Measurements from ENCODE around the gene PTPA. TPM values are rescaled to one million over a fixed set of nuclear protein-coding genes. Genes with fewer than 3 reads are reported as not detected.
A peak's percentile ranks its signal among the peaks of the same experiment; 100 is the strongest.

Gene PTPA
- total RNA-seq, 2 donors from 2014 or later, result 81.3 to 89.9 TPM

GRCh38 chr9:129069862-129070641 lies 41.2 kb upstream of the PTPA start:
- TF ChIP-seq CTCF (IDR thresholded peaks at IDR 0.05), result no peak
- Histone ChIP-seq H3K27me3 (no peaks in the 10 kb centered on the region), H3K36me3 (peaks cover 31% of the 10 kb centered on the region), H3K9me3 (no peaks in the 10 kb centered on the region), H3K27ac (peak overlapping the region; percentile 67 to 76), H3K4me1 (peaks cover 0 to 19% of the 10 kb centered on the region in 2 donors), H3K4me3 (no peak overlapping the region)
- no peak for DNase-seq (ENCODE audit: low spot score)

- peaks cover 22% of the 10 kb centered on the region for H3K36me3 ChIP-seq
Measured at GRCh38 chr9:129070696-129071525, 40.3 kb upstream of the PTPA start.

GRCh38 chr9:129071526-129072126 lies 39.6 kb upstream of the PTPA start:
- no peak for DNase-seq (ENCODE audit: low spot score)
- Histone ChIP-seq H3K27me3 (no peaks in the 10 kb centered on the region), H3K9me3 (no peaks in the 10 kb centered on the region), H3K36me3 (peaks cover 19% of the 10 kb centered on the region), H3K27ac (no peak overlapping the region), H3K4me3 (no peak overlapping the region), H3K4me1 (peaks cover 0 to 19% of the 10 kb centered on the region in 2 donors)
- TF ChIP-seq CTCF (IDR thresholded peaks at IDR 0.05), result no peak

More at GRCh38 chr9:129070696-129071525, 40.3 kb upstream of the PTPA start:
- TF ChIP-seq CTCF (IDR thresholded peaks at IDR 0.05), result no peak
- Histone ChIP-seq H3K27me3 (no peaks in the 10 kb centered on the region), H3K4me3 (no peak overlapping the region), H3K4me1 (peaks cover 0 to 19% of the 10 kb centered on the region in 2 donors), H3K27ac (peak overlapping the region in 1 of 2 donors; percentile 7), H3K9me3 (no peaks in the 10 kb centered on the region)
- DNase-seq (ENCODE audit: low spot score), result no peak

- peaks cover 19% of the 10 kb centered on the region for H3K36me3 ChIP-seq
- no peaks in the 10 kb centered on the region for H3K9me3 ChIP-seq
- no peaks in the 10 kb centered on the region for H3K27me3 ChIP-seq
- no peak for TF ChIP-seq CTCF (IDR thresholded peaks at IDR 0.05)
- H3K27ac ChIP-seq, result no peak overlapping the region
- H3K4me3 ChIP-seq, result no peak overlapping the region
- peaks cover 0 to 19% of the 10 kb centered on the region in 2 donors for H3K4me1 ChIP-seq
- DNase-seq (ENCODE audit: low spot score), result no peak
Measured at GRCh38 chr9:129072171-129072570, 39.0 kb upstream of the PTPA start.

GRCh38 chr9:129073404-129073803 lies 37.8 kb upstream of the PTPA start:
- Histone ChIP-seq H3K9me3 (no peaks in the 10 kb centered on the region), H3K4me1 (peaks cover 0 to 19% of the 10 kb centered on the region in 2 donors), H3K27me3 (no peaks in the 10 kb centered on the region), H3K36me3 (peaks cover 6% of the 10 kb centered on the region), H3K4me3 (no peak overlapping the region), H3K27ac (no peak overlapping the region)
- DNase-seq (ENCODE audit: low spot score), result no peak
- no peak for TF ChIP-seq CTCF (IDR thresholded peaks at IDR 0.05)

All from right atrium auricular region (tissue), 2 donors.